Left lobe of liver (tissue), 2 donors: Measurements from ENCODE around the gene LRRC3. TPM values are rescaled to one million over a fixed set of nuclear protein-coding genes. Genes with fewer than 3 reads are reported as not detected.
A peak's percentile ranks its signal among the peaks of the same experiment; 100 is the strongest.

ENCODE experiments used
- ATAC-seq: fragments of 200-7000 bp; cut with Tn5 transposase; one replicate; pipeline ENCODE4 v1.9.1; 2020; ENCODE audit warnings: mild to moderate bottlenecking, moderate library complexity
- DNase-seq: peaks from one replicate; pipeline ENCODE4 v3.0.0-alpha.2; 2020; ENCODE audit warnings: low spot score
- total RNA-seq: library from RNA; stranded (reverse); gene quantifications from one replicate; pipeline ENCODE4 v1.2.1, GENCODE V29; 2021
- donor health status: DM: no; HTN: no; CAD: no; lungs with moderate emphysema.
- donor health status: DM: no; HTN: yes; CAD: no.

Gene LRRC3
- total RNA-seq, 1 donor from 2014 or later, result 22.0 TPM

DNA sequence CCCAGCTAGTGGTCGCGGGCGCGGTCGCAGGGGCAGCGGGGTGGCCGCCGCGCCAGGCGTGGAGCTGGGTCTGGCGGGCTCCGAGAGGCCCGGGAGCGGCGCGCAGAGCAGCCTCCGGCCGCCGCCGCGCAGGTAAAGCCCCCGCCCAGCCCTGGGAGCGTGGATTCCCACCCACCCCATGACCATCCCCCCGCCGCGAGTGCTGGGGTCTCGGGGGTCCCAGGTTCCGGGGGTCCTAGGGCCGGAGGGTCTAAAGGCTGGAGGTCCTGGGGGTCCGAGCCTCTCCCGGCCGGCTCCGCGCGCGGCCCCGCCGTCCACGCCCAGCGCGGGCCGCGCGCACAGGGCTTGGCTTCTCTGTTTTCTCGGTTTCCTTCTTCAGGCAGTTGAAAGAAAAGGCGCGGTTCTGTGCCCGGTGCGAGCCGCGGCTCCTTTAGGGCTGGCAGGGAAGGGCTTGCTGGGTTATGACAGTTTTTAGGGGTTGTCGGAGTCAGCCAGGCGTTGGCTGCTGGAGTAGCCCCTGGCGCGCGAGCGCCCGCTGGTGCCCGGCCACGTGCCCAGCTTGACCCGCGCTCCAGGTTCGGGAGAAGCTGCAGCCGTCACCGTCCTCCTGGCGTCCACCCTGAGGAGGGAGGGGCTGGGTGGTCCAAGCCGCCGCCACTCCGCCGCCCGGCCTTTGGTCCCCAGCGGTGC lies 359 bp downstream of the LRRC3 start:
- peak; percentile 65 for ATAC-seq
- peak; percentile 88 for DNase-seq

GRCh38 chr21:44456214-44456914 lies 1.1 kb downstream of the LRRC3 start:
- ATAC-seq, result peak; percentile 4
- DNase-seq, result no peak

DNA sequence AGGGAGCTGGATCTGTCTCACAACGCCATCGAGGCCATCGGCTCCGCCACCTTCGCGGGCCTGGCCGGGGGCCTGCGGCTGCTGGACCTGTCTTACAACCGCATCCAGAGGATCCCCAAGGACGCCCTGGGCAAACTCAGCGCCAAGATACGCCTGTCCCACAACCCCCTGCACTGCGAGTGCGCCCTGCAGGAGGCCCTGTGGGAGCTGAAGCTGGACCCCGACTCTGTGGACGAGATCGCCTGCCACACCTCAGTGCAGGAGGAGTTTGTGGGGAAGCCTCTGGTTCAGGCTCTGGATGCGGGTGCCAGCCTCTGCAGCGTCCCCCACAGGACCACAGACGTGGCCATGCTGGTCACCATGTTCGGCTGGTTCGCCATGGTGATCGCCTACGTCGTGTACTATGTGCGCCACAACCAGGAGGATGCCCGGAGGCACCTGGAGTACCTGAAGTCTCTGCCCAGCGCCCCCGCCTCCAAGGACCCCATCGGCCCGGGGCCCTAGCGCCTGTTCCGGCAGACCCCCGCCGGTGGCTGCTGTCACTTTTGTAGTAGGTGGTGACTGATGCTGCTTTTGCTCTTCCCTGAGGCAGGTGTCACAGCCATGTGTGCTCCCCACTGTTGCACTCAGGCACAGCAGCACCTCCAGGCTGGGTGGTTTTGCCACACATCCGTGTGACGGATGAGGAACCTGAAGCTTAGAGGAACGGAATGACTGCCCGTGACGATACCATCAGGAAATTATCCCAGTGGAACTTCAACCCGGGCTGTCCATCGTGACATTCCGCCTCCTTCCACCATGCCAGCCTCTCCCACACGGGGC lies 1.8 kb downstream of the LRRC3 start:
- DNase-seq, result no peak
- no peak for ATAC-seq

GRCh38 chr21:44458971-44459711 lies 3.8 kb downstream of the LRRC3 start:
- DNase-seq (no peak), ATAC-seq (no peak)

GRCh38 chr21:44459712-44460440 lies 4.6 kb downstream of the LRRC3 start:
- no peak for ATAC-seq
- peak; percentile 42 for DNase-seq

DNA sequence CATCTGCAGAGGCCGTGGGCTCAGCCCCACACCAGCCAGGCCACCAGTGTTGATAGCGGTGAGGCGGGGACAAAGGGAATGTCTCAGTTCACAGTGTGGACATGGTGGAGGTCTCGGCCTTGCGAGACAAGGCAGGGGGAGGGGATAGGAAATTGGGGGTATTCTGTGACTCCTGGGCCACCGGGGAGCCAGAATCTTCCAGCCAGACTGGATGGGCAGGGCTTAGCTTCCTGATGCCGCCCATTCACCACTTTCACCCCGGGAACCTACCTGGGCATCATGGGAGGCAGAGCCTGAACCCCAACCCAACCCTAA lies 5.1 kb downstream of the LRRC3 start:
- no peak for DNase-seq
- no peak for ATAC-seq

- DNase-seq, result peak; percentile 47
- no peak for ATAC-seq
Observed at GRCh38 chr21:44461005-44461404, 5.7 kb downstream of the LRRC3 start.

DNA sequence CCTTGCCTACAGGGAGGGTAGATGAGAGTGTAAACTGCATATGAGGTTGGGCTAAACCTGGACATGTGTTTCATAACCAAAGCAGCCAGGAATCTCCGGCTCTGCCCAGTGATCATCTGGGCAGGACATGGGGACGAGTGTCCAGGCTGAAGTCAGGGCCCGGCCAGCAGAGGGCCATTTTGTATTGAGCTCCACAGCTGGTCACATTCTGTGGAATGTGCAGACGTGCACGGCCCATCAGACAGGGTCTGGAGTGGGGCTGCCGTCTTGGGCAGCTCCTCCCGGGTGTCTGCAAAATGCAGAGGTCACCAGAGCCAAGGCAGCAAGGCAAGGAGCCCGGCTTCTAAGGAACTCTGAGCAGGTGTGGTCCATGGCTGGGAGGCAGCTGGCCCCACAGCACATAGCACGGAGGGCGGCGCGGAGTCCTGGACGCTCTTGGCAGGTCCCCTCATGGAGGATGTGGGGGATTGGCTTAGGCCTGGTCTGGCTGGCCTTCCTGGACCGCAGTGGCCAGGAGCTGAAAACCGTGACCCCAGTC lies 6.2 kb downstream of the LRRC3 start:
- peak; percentile 80 for DNase-seq
- ATAC-seq, result peak; percentile 73

DNA sequence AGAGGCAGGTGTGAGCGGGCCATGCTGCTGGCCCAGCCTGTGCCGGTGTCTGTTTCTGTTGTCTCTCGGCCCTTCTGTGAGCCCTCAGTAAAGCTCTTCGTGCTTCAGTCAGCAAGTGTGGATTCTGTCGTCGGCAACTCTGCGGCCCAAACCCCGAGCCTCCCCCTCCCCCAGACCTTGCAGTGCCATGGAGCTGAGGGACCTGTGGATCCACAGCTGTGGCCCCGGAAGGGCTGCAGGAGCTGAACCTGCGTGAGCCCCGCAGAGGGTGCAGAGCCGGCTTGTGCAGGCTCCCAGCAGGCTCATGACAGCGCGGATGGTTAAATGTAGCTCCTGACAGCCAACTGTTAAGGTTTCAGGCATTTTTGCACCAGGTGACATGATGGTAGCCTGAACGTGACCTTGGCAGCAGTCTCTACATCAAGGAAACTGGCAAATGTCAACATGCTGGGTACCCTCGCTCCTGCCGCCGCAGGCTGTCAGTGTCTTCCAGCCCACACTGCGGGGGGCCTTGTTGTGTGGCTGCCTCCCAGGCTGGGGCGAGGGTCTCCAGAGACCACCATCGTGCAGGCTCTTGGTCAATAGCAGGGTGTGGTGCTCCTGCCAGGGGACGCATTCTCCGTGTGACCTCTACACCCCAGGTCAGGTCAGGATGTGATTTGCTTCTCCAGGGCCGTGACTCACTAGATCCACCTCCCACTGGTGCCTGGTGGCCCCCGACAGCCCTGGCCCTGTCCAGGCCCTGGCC lies 7.0 kb downstream of the LRRC3 start:
- no peak for ATAC-seq
- no peak for DNase-seq

- no peak for DNase-seq
- ATAC-seq, result no peak
Observed at GRCh38 chr21:44462834-44463200, 7.5 kb downstream of the LRRC3 start.

GRCh38 chr21:44463724-44464123 lies 8.4 kb downstream of the LRRC3 start:
- DNase-seq, result peak; percentile 41
- no peak for ATAC-seq

DNA sequence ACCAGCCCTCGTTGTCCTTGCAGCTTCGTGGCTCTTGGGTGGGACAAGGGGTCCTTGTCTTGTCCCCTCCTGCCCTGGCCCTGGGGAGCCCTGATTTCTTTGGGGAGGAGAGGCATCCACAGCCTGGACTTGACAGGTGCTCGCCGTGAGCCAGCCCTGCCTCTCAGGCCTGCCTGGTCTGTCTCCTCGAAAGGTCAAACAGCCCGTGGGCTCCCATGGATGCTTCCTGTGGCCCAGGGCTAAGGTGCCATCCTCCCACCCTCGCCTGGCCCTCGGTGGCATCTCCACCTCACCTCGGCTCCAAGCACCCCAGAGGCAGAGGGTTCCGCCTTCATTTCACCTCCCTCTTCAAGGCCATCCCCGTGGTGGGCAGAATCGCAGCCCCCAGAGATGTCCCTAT lies 9.0 kb downstream of the LRRC3 start:
- no peak for ATAC-seq
- no peak for DNase-seq

- DNase-seq (peak; percentile 43), ATAC-seq (no peak)
Observed at GRCh38 chr21:44466351-44466954, 11.1 kb downstream of the LRRC3 start.

GRCh38 chr21:44466996-44467858 lies 11.9 kb downstream of the LRRC3 start:
- DNase-seq (peak; percentile 86), ATAC-seq (peak; percentile 93)

GRCh38 chr21:44467859-44468195 lies 12.5 kb downstream of the LRRC3 start:
- no peak for ATAC-seq
- DNase-seq, result no peak

- ATAC-seq (no peak), DNase-seq (no peak)
Observed at GRCh38 chr21:44471341-44471740, 16.0 kb downstream of the LRRC3 start.

- ATAC-seq (no peak), DNase-seq (no peak)
Observed at GRCh38 chr21:44471996-44472395, 16.7 kb downstream of the LRRC3 start.

GRCh38 chr21:44473915-44474555 lies 18.7 kb downstream of the LRRC3 start:
- ATAC-seq (no peak), DNase-seq (no peak)
